GM21825 (cell line): Measurements from ENCODE around the gene COL6A1.

Experiments used
- ATAC-seq: cut with Tn5 transposase; IDR thresholded peaks from one replicate; pipeline ENCODE4 v1.9.1; 2021; ENCODE audit warnings: mild to moderate bottlenecking, moderate library complexity; ENCODE audit not compliant: unreplicated experiment

COL6A1 gene

GRCh38 chr21:45980271-45980670 is 1.3 kb upstream of the COL6A1 start:
- ATAC-seq, result no peak

DNA sequence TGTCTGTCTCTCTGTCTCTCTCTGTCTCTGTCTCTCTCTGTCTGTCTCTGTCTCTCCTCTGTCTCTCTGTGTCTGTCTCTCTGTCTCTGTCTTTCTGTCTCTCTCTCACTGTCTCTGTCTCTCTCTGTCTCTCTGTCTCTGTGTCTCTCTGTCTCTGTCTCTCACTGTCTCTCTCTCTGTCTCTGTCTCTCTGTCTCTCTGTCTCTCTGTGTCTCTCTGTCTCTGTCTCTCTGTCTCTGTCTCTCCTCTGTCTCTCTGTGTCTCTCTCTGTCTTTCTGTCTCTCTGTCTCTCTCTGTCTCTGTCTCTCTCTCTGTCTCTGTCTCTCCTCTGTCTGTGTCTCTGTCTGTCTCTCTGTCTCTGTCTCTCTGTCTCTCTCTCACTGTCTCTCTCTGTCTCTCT is 873 bp upstream of the COL6A1 start:
- ATAC-seq, result no peak

DNA sequence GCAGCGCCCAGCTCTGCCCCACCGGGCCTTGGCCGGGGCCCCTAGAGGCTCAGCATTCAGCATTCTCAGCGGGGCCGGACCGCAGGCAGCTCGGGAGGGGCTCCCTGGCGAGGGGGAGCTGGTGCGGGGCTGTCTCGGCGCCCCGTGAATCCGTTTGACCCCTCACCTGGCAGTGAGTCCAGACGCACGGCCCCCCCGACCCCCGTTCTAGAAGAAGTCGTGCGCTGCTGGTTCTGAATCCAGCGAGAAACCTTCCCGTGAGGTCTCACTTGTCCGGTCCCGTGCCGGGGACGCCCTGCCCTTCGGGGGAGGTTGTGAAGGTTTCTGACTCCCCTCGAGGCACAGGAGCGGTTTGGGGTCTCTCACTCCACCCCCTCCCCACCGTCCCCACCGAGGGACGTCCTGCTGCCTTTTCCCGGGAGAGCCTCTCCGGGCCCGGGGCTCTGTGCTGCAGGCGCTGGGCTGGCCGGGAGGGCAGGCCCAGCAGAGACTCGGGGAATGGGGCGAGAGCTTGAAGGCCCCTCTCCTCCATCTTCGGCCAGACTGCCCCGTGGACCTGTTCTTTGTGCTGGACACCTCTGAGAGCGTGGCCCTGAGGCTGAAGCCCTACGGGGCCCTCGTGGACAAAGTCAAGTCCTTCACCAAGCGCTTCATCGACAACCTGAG is 655 bp downstream of the COL6A1 start:
- no peak for ATAC-seq

DNA sequence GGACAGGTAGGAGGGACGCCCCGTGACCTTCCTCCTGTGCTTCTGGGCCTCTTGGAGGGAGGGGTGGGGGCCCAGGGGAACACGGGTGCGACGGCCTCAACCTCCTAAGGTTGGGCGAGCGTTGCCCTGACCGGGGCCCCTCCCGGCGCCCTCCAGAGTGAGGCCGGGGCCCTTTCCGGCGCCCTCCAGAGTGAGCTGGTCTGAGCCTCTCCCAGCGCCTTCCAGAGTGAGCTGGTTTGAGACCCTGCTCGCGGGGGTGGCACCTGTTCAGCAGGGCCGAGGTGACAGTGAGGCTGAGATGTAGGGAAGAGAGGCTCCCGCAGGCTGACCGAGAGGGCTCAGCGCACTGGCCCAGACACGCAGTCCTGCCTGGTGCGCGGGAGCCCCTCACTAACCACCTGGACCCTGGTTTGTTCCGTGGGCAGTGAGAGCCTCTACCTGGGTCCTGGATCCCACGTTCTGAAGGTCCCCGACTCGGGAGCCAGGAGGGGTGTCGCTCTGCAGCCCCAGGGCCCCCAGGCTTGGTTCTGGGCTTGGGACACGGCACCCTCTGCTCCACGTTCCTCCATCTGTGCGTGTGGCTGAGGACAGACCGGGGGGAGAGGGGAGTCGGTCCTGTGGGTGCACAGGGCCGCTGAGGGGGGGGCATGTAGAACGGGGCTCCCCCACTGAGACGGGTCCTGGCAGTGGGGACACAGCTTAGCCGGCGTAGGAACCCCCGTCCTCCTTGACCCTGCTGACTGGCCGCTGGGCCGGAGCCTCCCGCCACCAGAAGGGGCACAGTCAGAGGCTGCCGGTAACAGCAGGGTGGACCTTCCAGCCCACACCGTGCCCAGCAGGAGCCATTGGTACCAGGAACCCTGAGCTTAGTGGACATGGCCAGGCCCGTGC is 1.4 kb downstream of the COL6A1 start:
- no peak for ATAC-seq

DNA sequence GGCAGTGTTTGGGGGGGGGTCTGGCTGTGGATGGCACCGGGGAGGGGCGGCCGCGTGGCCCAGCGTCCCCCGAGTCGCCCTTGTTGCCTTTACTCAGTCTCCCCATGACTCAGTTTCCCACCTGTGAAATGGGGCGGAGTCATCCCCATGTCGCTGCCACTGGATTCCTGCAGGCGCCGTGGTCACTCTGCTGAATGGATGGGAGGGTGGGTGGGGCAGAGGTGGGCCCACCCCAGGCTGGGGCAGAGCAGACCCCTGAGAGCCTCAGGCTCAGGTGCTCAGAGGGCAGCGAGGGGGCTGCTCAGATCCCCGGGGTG is 2.0 kb downstream of the COL6A1 start:
- ATAC-seq, result no peak

GRCh38 chr21:45983981-45984551 is 2.5 kb downstream of the COL6A1 start:
- ATAC-seq, result no peak

GRCh38 chr21:45984584-45985095 is 3.1 kb downstream of the COL6A1 start:
- ATAC-seq, result no peak

DNA sequence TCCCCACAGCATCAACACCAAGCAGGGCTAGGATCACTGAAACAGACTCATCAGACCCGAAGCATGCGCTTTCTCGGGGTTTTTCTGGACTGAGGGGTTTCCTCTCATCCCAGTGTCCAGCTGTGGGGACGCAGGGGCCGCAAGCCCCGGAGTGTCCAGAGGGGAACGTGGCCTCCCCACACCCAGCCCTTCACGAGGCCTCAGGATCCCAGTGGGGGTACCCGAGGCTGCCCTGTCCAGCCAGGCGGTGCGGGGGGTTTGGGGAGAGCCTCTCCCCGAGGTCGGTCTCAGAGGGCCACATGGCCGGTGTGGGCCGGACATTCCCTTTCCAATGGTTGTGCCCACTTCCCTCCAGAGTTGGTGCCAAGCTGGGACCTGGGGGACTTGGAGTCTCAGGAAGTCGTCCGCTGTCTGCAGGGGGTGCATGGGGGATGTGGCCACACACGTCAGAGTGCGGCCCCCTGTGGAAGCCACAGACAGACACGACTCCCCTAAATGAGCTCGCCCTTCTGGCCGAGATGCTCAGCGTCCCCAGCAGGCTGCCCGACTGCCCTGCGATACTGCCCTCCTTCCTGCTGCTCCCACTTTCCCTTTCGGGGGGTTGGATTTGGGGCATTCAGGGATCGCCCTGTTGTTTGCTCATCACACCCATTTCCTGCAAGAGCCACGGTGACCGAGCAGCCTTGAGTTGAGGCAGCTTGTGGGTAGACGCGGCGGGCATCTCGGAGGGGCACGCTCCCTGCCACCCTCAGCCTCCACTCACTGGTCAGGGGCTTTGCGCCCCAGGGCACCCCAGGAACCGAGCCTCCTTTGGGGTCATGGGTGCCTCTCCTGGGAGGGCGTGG is 4.1 kb downstream of the COL6A1 start:
- ATAC-seq, result no peak

DNA sequence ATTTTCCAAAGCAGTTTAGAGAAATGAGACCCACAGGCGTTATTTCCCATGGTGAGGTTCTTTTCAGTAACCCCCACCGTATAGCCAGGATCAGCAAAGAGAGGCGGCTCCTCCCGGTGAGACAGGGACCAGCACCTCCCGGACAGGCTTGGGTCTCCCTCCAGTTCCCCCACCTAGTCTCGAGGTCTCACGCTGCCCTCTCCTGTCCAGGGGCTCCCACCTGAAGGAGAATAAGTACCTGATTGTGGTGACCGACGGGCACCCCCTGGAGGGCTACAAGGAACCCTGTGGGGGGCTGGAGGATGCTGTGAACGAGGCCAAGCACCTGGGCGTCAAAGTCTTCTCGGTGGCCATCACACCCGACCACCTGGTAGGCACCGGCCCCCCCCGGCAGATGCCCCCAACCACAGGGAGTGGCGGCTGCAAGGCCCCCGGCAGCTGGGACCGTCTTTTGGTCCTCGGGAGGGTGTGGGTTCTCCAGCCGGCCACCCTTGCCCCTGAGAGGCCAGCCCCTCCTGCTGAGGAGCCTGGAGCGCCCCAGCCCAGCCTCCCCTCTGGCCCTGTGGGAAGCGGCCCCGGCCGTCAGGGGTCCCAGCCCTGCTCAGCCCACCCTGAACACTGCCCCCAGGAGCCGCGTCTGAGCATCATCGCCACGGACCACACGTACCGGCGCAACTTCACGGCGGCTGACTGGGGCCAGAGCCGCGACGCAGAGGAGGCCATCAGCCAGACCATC is 4.9 kb downstream of the COL6A1 start:
- no peak for ATAC-seq

GRCh38 chr21:45987121-45987711 is 5.6 kb downstream of the COL6A1 start:
- no peak for ATAC-seq

GRCh38 chr21:45988366-45989347 is 7.1 kb downstream of the COL6A1 start:
- ATAC-seq, result no peak

DNA sequence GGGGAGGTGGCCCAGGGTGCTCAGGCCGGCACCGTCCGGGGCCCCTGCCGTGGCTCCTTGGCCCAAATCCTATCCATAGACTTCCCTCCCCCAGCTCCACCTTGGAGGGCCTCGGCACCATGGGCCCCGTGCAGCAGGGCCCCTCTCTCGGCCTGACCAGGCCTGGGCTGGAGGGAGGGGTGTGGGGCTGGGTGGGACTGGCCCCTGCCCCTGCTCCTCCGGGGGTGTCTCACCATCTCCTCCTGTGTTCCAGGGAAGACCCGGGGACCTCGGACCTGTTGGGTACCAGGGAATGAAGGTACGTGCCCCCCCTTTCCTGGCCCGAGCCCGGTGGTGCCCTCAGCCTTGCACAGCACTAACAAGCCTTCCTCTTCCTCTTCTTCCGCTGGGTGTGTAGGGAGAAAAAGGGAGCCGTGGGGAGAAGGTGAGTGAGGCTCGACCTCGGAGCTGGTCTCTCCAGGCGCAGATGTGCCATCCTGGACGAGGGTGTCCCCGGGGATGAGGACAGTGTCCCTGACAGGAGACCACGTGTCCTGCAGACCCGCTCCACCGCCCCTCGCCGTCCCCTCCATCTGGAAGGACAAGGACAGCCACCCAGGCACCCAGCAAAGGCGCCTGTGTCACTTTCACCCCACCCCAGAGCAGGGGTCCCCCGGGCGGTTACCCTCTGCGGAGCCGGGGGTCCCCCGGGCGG is 7.9 kb downstream of the COL6A1 start:
- no peak for ATAC-seq

DNA sequence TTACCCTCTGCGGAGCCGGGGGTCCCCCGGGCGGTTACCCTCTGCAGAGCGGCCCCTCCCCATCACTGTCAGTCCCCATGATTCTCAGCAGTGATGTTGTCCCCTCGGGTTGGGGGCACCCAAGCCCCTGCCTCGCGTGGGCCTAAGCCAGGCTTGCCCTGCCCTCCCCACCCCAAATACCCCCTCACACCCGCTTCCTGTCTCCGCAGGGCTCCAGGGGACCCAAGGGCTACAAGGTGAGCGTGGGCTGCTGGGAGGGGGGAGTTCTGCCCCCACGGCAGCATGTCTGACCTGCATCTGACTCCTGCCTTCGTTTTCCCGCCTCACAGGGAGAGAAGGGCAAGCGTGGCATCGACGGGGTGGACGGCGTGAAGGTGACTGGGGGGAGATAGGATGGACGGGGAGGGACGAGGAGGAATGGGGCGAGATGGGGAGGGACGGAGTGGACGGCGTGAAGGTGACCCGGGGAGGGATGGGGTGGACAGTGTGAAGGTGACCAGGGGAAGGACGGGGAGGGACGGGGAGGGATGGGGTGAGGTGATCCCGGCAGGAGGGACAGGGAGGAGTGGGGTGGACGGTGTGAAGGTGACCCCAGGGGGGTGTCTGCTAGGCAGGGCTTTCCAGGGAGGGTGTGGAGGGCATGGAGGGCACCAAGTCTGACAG is 8.6 kb downstream of the COL6A1 start:
- ATAC-seq, result no peak

DNA sequence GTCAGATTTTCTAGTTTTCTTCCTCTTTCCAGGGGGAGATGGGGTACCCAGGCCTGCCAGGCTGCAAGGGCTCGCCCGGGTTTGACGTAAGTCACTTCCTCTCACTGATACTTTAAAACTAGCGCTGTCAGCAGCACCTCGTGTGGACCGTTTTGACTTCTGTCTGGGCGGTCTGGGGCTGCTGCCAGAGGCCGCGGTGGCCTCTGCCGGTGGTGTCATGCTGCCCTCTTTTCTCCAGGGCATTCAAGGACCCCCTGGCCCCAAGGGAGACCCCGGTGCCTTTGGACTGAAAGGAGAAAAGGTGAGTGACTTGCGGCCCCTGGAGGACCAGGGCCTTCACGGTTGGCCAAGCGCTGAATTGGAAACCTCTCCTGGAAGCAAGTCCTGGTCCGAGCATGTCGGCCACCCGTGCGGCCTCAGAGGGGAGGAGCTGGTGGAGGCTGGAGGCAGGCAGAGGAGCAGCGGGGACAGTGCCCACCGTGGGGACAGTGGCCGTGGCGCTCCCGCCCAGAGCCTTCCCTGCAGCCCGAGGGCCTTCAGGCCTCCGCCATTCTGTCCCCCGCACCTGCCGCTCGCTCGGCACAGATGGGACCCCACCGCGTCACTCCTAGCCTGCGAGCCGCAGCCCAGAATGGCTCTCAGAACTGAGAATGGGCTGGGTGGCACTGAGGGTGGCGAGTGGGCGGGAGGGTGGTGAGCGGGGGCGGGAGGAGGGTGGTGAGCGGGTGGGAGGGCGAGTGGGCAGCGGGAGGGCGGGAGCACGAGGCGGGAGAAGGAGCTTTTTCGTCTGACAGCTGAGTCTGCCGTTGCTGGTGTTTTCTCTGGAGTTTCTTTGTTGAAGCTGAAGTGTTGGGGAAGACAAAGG is 9.4 kb downstream of the COL6A1 start:
- no peak for ATAC-seq

DNA sequence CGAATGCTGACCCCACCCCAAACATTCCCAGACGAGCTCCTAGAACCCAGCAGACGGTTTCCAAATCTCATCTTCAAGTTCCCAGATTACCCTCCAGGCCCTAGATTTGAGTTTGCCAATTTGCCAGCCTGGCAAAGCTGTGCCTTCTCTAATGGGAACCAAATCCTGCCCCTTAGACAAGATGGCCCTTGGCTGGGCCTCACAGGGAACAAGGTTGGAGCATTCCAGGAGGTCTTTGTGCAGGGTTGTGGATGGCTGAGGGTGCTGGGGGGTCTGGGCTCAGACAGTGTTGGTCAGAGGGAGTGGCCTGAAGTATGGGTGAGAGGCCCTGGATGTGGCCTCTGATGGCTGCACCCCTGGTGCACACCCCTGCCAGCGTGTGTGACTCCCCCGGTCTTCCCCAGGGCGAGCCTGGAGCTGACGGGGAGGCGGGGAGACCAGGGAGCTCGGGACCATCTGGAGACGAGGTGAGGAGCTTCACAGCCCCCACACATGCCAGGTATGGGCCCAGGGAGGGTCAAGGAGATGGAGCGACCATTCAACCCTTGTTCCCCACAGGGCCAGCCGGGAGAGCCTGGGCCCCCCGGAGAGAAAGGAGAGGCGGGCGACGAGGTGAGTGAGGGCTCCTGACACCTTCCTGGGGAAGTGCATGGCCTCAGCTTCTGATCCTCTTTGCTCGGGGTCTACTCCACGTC is 10.2 kb downstream of the COL6A1 start:
- ATAC-seq, result no peak
